Bronchial epithelial cell (primary cell): Measurements from ENCODE around the gene MOG. TPM values are rescaled to one million over a fixed set of nuclear protein-coding genes. Genes with fewer than 3 reads are reported as not detected.
"Not testable (repeated sequence)": the region's sequence is repeated elsewhere in the genome, so short reads cannot be mapped to it uniquely, and the experiment has no call there.

Source experiments
- DNase-seq: peaks from one replicate; pipeline ENCODE4 v3.0.0-alpha.2; 2010; ENCODE audit warnings: low read depth
- FAIRE-seq: peaks from 2 replicates; lab custom pipeline; 2011; peaks lifted over from hg19 to GRCh38; lab: Jason Lieb, UNC
- H3K27me3 ChIP-seq: 2 replicates; pipeline ENCODE4 v1.5.1; 2011; ENCODE audit warnings: low read length; ENCODE audit not compliant: control insufficient read depth, insufficient read depth
- H3K36me3 ChIP-seq: 2 replicates; pipeline ENCODE4 v1.5.1; 2011; ENCODE audit warnings: low read length; ENCODE audit not compliant: control insufficient read depth, insufficient read depth
- H3K4me3 ChIP-seq: 2 replicates; pipeline ENCODE4 v1.5.1; 2011; ENCODE audit warnings: mild to moderate bottlenecking, low read depth, low read length, control low read depth
- CTCF ChIP-seq: IDR thresholded peaks from 2 replicates; pipeline ENCODE4 v1.5.1; 2011; ENCODE audit warnings: mild to moderate bottlenecking, moderate library complexity, low read length, control low read depth, inconsistent platforms; ENCODE audit not compliant: insufficient read depth, severe bottlenecking
- total RNA-seq: library from RNA; depleted of rRNA; stranded (reverse); fragments of >200 nt; gene quantifications from 2 replicates; pipeline ENCODE4 v1.2.1, GENCODE V29; 2014

Gene MOG
- total RNA-seq, 1 donor from 2014 or later = not detected

- DNase-seq = no peak
- no peak for TF ChIP-seq CTCF
- peaks cover 3% of the 10 kb centered on the region for H3K27me3 ChIP-seq
- H3K4me3 ChIP-seq = no peak overlapping the region
- FAIRE-seq = no peak
- H3K36me3 ChIP-seq = no peaks in the 10 kb centered on the region
Measured at GRCh38 chr6:29666826-29667130, 9.9 kb downstream of the MOG start.

- no peak overlapping the region for H3K4me3 ChIP-seq
- no peaks in the 10 kb centered on the region for H3K36me3 ChIP-seq
- TF ChIP-seq CTCF = no peak
- H3K27me3 ChIP-seq = peaks cover 3% of the 10 kb centered on the region
- DNase-seq (no peak), FAIRE-seq (no peak)
Measured at GRCh38 chr6:29667158-29667557, 10.3 kb downstream of the MOG start.

DNA sequence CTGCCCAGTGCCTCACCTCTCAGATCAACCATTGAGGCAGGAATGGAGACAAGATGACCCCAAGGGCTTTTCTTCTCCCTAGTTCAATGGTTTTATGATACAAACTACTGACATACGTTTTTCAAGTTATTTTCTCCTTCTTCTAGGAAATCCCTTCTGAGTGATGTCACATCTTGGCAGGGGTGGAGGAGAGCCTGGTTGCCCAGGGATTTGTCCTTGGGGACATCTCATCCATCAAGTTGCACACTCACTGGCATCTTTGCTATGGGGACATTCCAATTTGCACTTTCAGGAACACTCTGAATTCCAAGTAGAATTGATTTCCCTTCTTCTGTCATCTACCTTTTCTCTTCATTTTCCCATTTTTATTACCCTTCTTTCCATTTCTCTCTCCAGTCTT, 14.1 kb downstream of the MOG start:
- H3K36me3 ChIP-seq = no peaks in the 10 kb centered on the region
- DNase-seq = no peak
- H3K27me3 ChIP-seq = peaks cover 3% of the 10 kb centered on the region
- TF ChIP-seq CTCF = no peak
- no peak for FAIRE-seq
- no peak overlapping the region for H3K4me3 ChIP-seq

GRCh38 chr6:29672116-29672515, 15.2 kb downstream of the MOG start:
- not testable (repeated sequence) for H3K4me3 ChIP-seq, DNase-seq, H3K27me3 ChIP-seq, FAIRE-seq, H3K36me3 ChIP-seq

GRCh38 chr6:29673161-29673560, 16.3 kb downstream of the MOG start:
- no peak for TF ChIP-seq CTCF
- H3K4me3 ChIP-seq = no peak overlapping the region
- DNase-seq (no peak), FAIRE-seq (no peak)
- H3K36me3 ChIP-seq = no peaks in the 10 kb centered on the region
- peaks cover 3% of the 10 kb centered on the region for H3K27me3 ChIP-seq

DNA sequence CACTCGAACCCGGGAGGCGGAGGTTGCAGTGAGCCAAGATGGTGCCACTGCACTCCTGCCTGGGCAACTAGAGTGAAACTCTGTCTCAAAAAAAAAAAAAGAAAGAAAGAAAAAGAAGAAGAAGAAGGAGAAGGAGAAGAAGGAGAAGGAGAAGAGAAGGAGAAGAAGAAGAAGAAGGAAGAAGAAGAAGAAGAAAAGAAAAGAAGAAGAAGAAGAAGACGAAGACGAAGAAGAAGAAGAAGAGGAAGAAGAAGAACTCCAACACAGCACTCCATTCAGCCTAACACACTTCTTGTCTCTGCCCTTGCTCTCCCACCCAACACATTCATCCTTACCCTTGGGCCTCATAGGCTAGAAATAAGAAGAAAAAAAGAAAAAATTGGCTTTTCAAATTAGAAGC, 17.1 kb downstream of the MOG start:
- no peak for FAIRE-seq

More for the DNA sequence above, 17.1 kb downstream of the MOG start:
- no peak for TF ChIP-seq CTCF
- H3K4me3 ChIP-seq = no peak overlapping the region
- H3K27me3 ChIP-seq = peaks cover 3% of the 10 kb centered on the region
- DNase-seq = no peak
- H3K36me3 ChIP-seq = no peaks in the 10 kb centered on the region
